ENCODE results near the gene SPATA31D4.
"Not testable (repeated sequence)": the region's sequence is repeated elsewhere in the genome, so short reads cannot be mapped to it uniquely, and the experiment has no call there.

SPATA31D4 gene

GRCh38 chr9:81918507-81918906 lies 9.7 kb upstream of the SPATA31D4 start:
- not testable (repeated sequence) for H3K14ac ChIP-seq (ENCODE audit: low read length); H3K9ac ChIP-seq (ENCODE audit: low read depth, low read length, poor library complexity); H3K23ac ChIP-seq (ENCODE audit: low read depth, low read length, poor library complexity); H2BK15ac ChIP-seq (ENCODE audit: low read length); H4K8ac ChIP-seq (ENCODE audit: low read depth, low read length); H3K9me3 ChIP-seq (replicated peaks in 1 of 2; ENCODE audit: control insufficient read depth in 2 of 2, insufficient read depth in 1 of 2, low read depth in 1 of 2, low read length in 2 of 2); H3K4ac ChIP-seq (ENCODE audit: low read length); H4K91ac ChIP-seq (ENCODE audit: low read depth, low read length, poor library complexity); H3K27me3 ChIP-seq (ENCODE audit: control insufficient read depth in 3 of 3, insufficient read depth in 3 of 3, low read depth in 1 of 3, low read length in 3 of 3); H3K79me1 ChIP-seq (ENCODE audit: low read depth, low read length); H2BK5ac ChIP-seq (ENCODE audit: low read length); H3K18ac ChIP-seq (ENCODE audit: low read length); H3K4me2 ChIP-seq (ENCODE audit: insufficient read depth, low read length, poor library complexity, severe bottlenecking); H2AK5ac ChIP-seq (ENCODE audit: low read depth, low read length); H2BK12ac ChIP-seq (ENCODE audit: low read length); H3K4me1 ChIP-seq (ENCODE audit: control insufficient read depth in 2 of 2, insufficient read depth in 1 of 2, low read depth in 1 of 2, low read length in 2 of 2); H3K36me3 ChIP-seq (replicated peaks in 1 of 2; ENCODE audit: control insufficient read depth in 2 of 2, insufficient read depth in 2 of 2, low read length in 2 of 2); H2AFZ ChIP-seq (ENCODE audit: low read length); H2BK120ac ChIP-seq (ENCODE audit: low read depth, low read length); DNase-seq (ENCODE audit: low spot score); H3K27ac ChIP-seq (replicated peaks; ENCODE audit: low read length); H3K4me3 ChIP-seq (ENCODE audit: low read length in 2 of 2)
- WGBS, 2 donors (ENCODE audit: extremely low coverage in 2 of 2, insufficient read length in 2 of 2, insufficient replicate concordance in 1 of 2) = no CpG with 5 or more reads among the region's 3 CpGs

GRCh38 chr9:81930147-81930546 lies 1.9 kb downstream of the SPATA31D4 start:
- not testable (repeated sequence) for H3K18ac ChIP-seq (ENCODE audit: low read length); H3K4me2 ChIP-seq (ENCODE audit: insufficient read depth, low read length, poor library complexity, severe bottlenecking); H3K79me1 ChIP-seq (ENCODE audit: low read depth, low read length); H3K27ac ChIP-seq (replicated peaks; ENCODE audit: low read length); H4K8ac ChIP-seq (ENCODE audit: low read depth, low read length); H3K4me3 ChIP-seq (ENCODE audit: low read length in 2 of 2); H2AK5ac ChIP-seq (ENCODE audit: low read depth, low read length); H2BK120ac ChIP-seq (ENCODE audit: low read depth, low read length); H3K23ac ChIP-seq (ENCODE audit: low read depth, low read length, poor library complexity); H3K27me3 ChIP-seq (ENCODE audit: control insufficient read depth in 3 of 3, insufficient read depth in 3 of 3, low read depth in 1 of 3, low read length in 3 of 3); DNase-seq (ENCODE audit: low spot score); H3K4me1 ChIP-seq (ENCODE audit: control insufficient read depth in 2 of 2, insufficient read depth in 1 of 2, low read depth in 1 of 2, low read length in 2 of 2); H3K4ac ChIP-seq (ENCODE audit: low read length); H2BK5ac ChIP-seq (ENCODE audit: low read length); H2BK15ac ChIP-seq (ENCODE audit: low read length); H4K91ac ChIP-seq (ENCODE audit: low read depth, low read length, poor library complexity); H3K14ac ChIP-seq (ENCODE audit: low read length); H2AFZ ChIP-seq (ENCODE audit: low read length); H2BK12ac ChIP-seq (ENCODE audit: low read length); H3K9me3 ChIP-seq (replicated peaks in 1 of 2; ENCODE audit: control insufficient read depth in 2 of 2, insufficient read depth in 1 of 2, low read depth in 1 of 2, low read length in 2 of 2); H3K36me3 ChIP-seq (replicated peaks in 1 of 2; ENCODE audit: control insufficient read depth in 2 of 2, insufficient read depth in 2 of 2, low read length in 2 of 2); H3K9ac ChIP-seq (ENCODE audit: low read depth, low read length, poor library complexity)
- no CpG with 5 or more reads among the region's 6 CpGs for WGBS, 2 donors (ENCODE audit: extremely low coverage in 2 of 2, insufficient read length in 2 of 2, insufficient replicate concordance in 1 of 2)

- H3K27me3 ChIP-seq (ENCODE audit: control insufficient read depth in 3 of 3, insufficient read depth in 3 of 3, low read depth in 1 of 3, low read length in 3 of 3); H2AFZ ChIP-seq (ENCODE audit: low read length); H3K4me3 ChIP-seq (ENCODE audit: low read length in 2 of 2); H4K91ac ChIP-seq (ENCODE audit: low read depth, low read length, poor library complexity); H3K23ac ChIP-seq (ENCODE audit: low read depth, low read length, poor library complexity); H3K9me3 ChIP-seq (replicated peaks in 1 of 2; ENCODE audit: control insufficient read depth in 2 of 2, insufficient read depth in 1 of 2, low read depth in 1 of 2, low read length in 2 of 2); DNase-seq (ENCODE audit: low spot score); H3K4ac ChIP-seq (ENCODE audit: low read length); H2AK5ac ChIP-seq (ENCODE audit: low read depth, low read length); H2BK5ac ChIP-seq (ENCODE audit: low read length); H2BK120ac ChIP-seq (ENCODE audit: low read depth, low read length); H3K79me1 ChIP-seq (ENCODE audit: low read depth, low read length); H3K9ac ChIP-seq (ENCODE audit: low read depth, low read length, poor library complexity); H2BK15ac ChIP-seq (ENCODE audit: low read length); H3K4me2 ChIP-seq (ENCODE audit: insufficient read depth, low read length, poor library complexity, severe bottlenecking); H3K36me3 ChIP-seq (replicated peaks in 1 of 2; ENCODE audit: control insufficient read depth in 2 of 2, insufficient read depth in 2 of 2, low read length in 2 of 2); H3K18ac ChIP-seq (ENCODE audit: low read length); H2BK12ac ChIP-seq (ENCODE audit: low read length); H3K14ac ChIP-seq (ENCODE audit: low read length); H3K27ac ChIP-seq (replicated peaks; ENCODE audit: low read length); H4K8ac ChIP-seq (ENCODE audit: low read depth, low read length); H3K4me1 ChIP-seq (ENCODE audit: control insufficient read depth in 2 of 2, insufficient read depth in 1 of 2, low read depth in 1 of 2, low read length in 2 of 2): not testable (repeated sequence)
- no CpG with 5 or more reads among the region's 3 CpGs for WGBS, 2 donors (ENCODE audit: extremely low coverage in 2 of 2, insufficient read length in 2 of 2, insufficient replicate concordance in 1 of 2)
These were observed 5.3 kb downstream of the SPATA31D4 start for GRCh38 chr9:81933547-81933946.

- H3K9me3 ChIP-seq (replicated peaks in 1 of 2; ENCODE audit: control insufficient read depth in 2 of 2, insufficient read depth in 1 of 2, low read depth in 1 of 2, low read length in 2 of 2); DNase-seq (ENCODE audit: low spot score): not testable (repeated sequence)
These were observed 15.2 kb downstream of the SPATA31D4 start, which contains the start of gene SPATA31D3 for GRCh38 chr9:81943393-81943792. Gene SPATA31D3, plus strand, starts transcription at chr9:81943500. Its CDS starts 86 bp downstream, at chr9:81943586.

More at GRCh38 chr9:81943393-81943792, 15.2 kb downstream of the SPATA31D4 start, which contains the start of gene SPATA31D3:
- not testable (repeated sequence) for H3K4me1 ChIP-seq (ENCODE audit: control insufficient read depth in 2 of 2, insufficient read depth in 1 of 2, low read depth in 1 of 2, low read length in 2 of 2); H2AK5ac ChIP-seq (ENCODE audit: low read depth, low read length); H2BK5ac ChIP-seq (ENCODE audit: low read length); H3K23ac ChIP-seq (ENCODE audit: low read depth, low read length, poor library complexity); H2BK12ac ChIP-seq (ENCODE audit: low read length); H3K18ac ChIP-seq (ENCODE audit: low read length); H4K91ac ChIP-seq (ENCODE audit: low read depth, low read length, poor library complexity); H3K9ac ChIP-seq (ENCODE audit: low read depth, low read length, poor library complexity); H3K27me3 ChIP-seq (ENCODE audit: control insufficient read depth in 3 of 3, insufficient read depth in 3 of 3, low read depth in 1 of 3, low read length in 3 of 3); H3K14ac ChIP-seq (ENCODE audit: low read length); H3K27ac ChIP-seq (replicated peaks; ENCODE audit: low read length); H2BK120ac ChIP-seq (ENCODE audit: low read depth, low read length); H3K4ac ChIP-seq (ENCODE audit: low read length); H2BK15ac ChIP-seq (ENCODE audit: low read length); H2AFZ ChIP-seq (ENCODE audit: low read length); H3K4me3 ChIP-seq (ENCODE audit: low read length in 2 of 2); H4K8ac ChIP-seq (ENCODE audit: low read depth, low read length); H3K36me3 ChIP-seq (replicated peaks in 1 of 2; ENCODE audit: control insufficient read depth in 2 of 2, insufficient read depth in 2 of 2, low read length in 2 of 2); H3K4me2 ChIP-seq (ENCODE audit: insufficient read depth, low read length, poor library complexity, severe bottlenecking); H3K79me1 ChIP-seq (ENCODE audit: low read depth, low read length)
- no CpG with 5 or more reads among the region's 2 CpGs for WGBS, 2 donors (ENCODE audit: extremely low coverage in 2 of 2, insufficient read length in 2 of 2, insufficient replicate concordance in 1 of 2)

Data from neuronal stem cell (in vitro differentiated cells).